CD4-positive, CD25-positive, alpha-beta regulatory T cell (primary cell): ENCODE data around the gene BRF1. TPM values are rescaled to one million over a fixed set of nuclear protein-coding genes. Genes with fewer than 3 reads are reported as not detected.

Source experiments
- ATAC-seq, 2 donors: fragments of 150-1000 bp; cut with Tn5 transposase; one replicate each; pipeline ENCODE4 v1.10.0; 2021; ENCODE audit warnings: low read depth in 2 of 2, moderate number of reproducible peaks in 2 of 2, moderate library complexity in 1 of 2
- DNase-seq, 3 donors: peaks; one replicate each; pipeline versions ENCODE4 v3.0.0 to v3.0.0-alpha.2; 2012 to 2022; ENCODE audit warnings: mixed read lengths in 1 of 3
- H3K27ac ChIP-seq: one replicate; pipeline ENCODE4 v1.7.0; 2013; ENCODE audit warnings: mild to moderate bottlenecking, low read length; ENCODE audit not compliant: insufficient read depth, poor library complexity, severe bottlenecking
- H3K27me3 ChIP-seq: one replicate; pipeline ENCODE4 v1.7.0; 2013; ENCODE audit warnings: low read length; ENCODE audit not compliant: control insufficient read depth, insufficient read depth
- H3K36me3 ChIP-seq: one replicate; pipeline ENCODE4 v1.7.0; 2013; ENCODE audit warnings: mild to moderate bottlenecking, low read length, moderate library complexity; ENCODE audit not compliant: control insufficient read depth, insufficient read depth
- H3K4me1 ChIP-seq: 2 replicates; pipeline ENCODE4 v1.7.0; 2013; ENCODE audit warnings: mild to moderate bottlenecking, low read length; ENCODE audit not compliant: insufficient read depth, control insufficient read depth, poor library complexity, severe bottlenecking
- H3K4me3 ChIP-seq: one replicate; pipeline ENCODE4 v1.7.0; 2013; ENCODE audit warnings: low read depth, mild to moderate bottlenecking, low read length, moderate library complexity
- H3K9me3 ChIP-seq, 2 experiments: 1 replicate in 1 of 2; 2 replicates in 1 of 2; pipeline ENCODE4 v1.7.0; 2013; ENCODE audit warnings: low read length in 2 of 2, mild to moderate bottlenecking in 1 of 2, moderate library complexity in 1 of 2; ENCODE audit not compliant: control insufficient read depth in 2 of 2
- H3K27ac Mint-ChIP-seq, 3 donors: one replicate each; pipeline ENCODE4 v1.8.0; 2020 to 2022; ENCODE audit warnings: mild to moderate bottlenecking in 3 of 3, mixed read lengths in 3 of 3, moderate library complexity in 2 of 3
- H3K27me3 Mint-ChIP-seq: one replicate; pipeline ENCODE4 v1.8.0; 2022; ENCODE audit warnings: mild to moderate bottlenecking, mixed read lengths
- H3K36me3 Mint-ChIP-seq: one replicate; pipeline ENCODE4 v1.8.0; 2020; ENCODE audit warnings: mixed read lengths
- H3K4me1 Mint-ChIP-seq, 4 donors: one replicate each; pipeline ENCODE4 v1.8.0; 2020 to 2022; ENCODE audit warnings: mixed read lengths in 4 of 4, mild to moderate bottlenecking in 1 of 4
- H3K4me3 Mint-ChIP-seq, 4 donors: one replicate each; pipeline ENCODE4 v1.8.0; 2020 to 2022; ENCODE audit warnings: mild to moderate bottlenecking in 4 of 4, mixed read lengths in 4 of 4, moderate library complexity in 3 of 4
- H3K9me3 Mint-ChIP-seq, 7 donors: one replicate each; pipeline ENCODE4 v1.8.0; 2020 to 2022; ENCODE audit warnings: mixed read lengths in 7 of 7, mild to moderate bottlenecking in 3 of 7, moderate library complexity in 2 of 7
- polyA plus RNA-seq, 4 donors: library from polyadenylated mRNA; unstranded; fragments of 300-500 nt; fragmentation: Illumina TruSeq; gene quantifications; one replicate each; pipeline ENCODE4 v1.2.3, GENCODE V29; 2021
- total RNA-seq: library from RNA; stranded (reverse); gene quantifications from one replicate; pipeline ENCODE4 v1.2.3, GENCODE V29; 2022

The BRF1 gene
- total and polyA plus RNA-seq, 5 donors from 2014 or later: 5.6 to 58.9 (median 7.6) TPM

- Mint-ChIP-seq H3K27me3 (no peaks in the 10 kb centered on the region), H3K36me3 (peaks cover 5% of the 10 kb centered on the region), H3K27ac (peak overlapping the region in 1 of 3 donors; percentile 23), H3K9me3 (no peaks in the 10 kb centered on the region), H3K4me1 (peaks cover 0 to 9% (median 4%) of the 10 kb centered on the region in 4 donors), H3K4me3 (peak overlapping the region in 1 of 4 donors; percentile 43)
- Histone ChIP-seq H3K9me3 (no peaks in the 10 kb centered on the region), H3K4me1 (no peaks in the 10 kb centered on the region), H3K4me3 (no peak overlapping the region), H3K36me3 (no peaks in the 10 kb centered on the region), H3K27ac (no peak overlapping the region), H3K27me3 (no peaks in the 10 kb centered on the region)
- DNase-seq (no peak), ATAC-seq (no peak)
These were observed 28.2 kb downstream of the BRF1 start for GRCh38 chr14:105272623-105273022.

GRCh38 chr14:105271224-105271890 lies 29.4 kb downstream of the BRF1 start:
- H3K9me3 Mint-ChIP-seq: peaks cover 0 to 2% (median 0%) of the 10 kb centered on the region in 7 donors
- H3K4me1 Mint-ChIP-seq: peaks cover 0 to 10% (median 6%) of the 10 kb centered on the region in 4 donors
- no peaks in the 10 kb centered on the region for H3K4me1 ChIP-seq
- H3K36me3 ChIP-seq: no peaks in the 10 kb centered on the region
- ATAC-seq (no peak), DNase-seq (no peak)
- no peak overlapping the region for H3K4me3 Mint-ChIP-seq
- H3K9me3 ChIP-seq: no peaks in the 10 kb centered on the region
- no peaks in the 10 kb centered on the region for H3K27me3 Mint-ChIP-seq
- peaks cover 7% of the 10 kb centered on the region for H3K36me3 Mint-ChIP-seq
- H3K27ac Mint-ChIP-seq: no peak overlapping the region
- no peaks in the 10 kb centered on the region for H3K27me3 ChIP-seq
- no peak overlapping the region for H3K27ac ChIP-seq
- no peak overlapping the region for H3K4me3 ChIP-seq

- H3K27ac Mint-ChIP-seq: no peak overlapping the region
- H3K4me1 Mint-ChIP-seq: peaks cover 0 to 11% (median 6%) of the 10 kb centered on the region in 4 donors
- no peaks in the 10 kb centered on the region for H3K27me3 ChIP-seq
- H3K4me3 ChIP-seq: no peak overlapping the region
- DNase-seq (no peak), ATAC-seq (no peak)
- no peaks in the 10 kb centered on the region for H3K27me3 Mint-ChIP-seq
- H3K36me3 ChIP-seq: no peaks in the 10 kb centered on the region
- H3K4me3 Mint-ChIP-seq: no peak overlapping the region
- H3K4me1 ChIP-seq: no peaks in the 10 kb centered on the region
- peaks cover 0 to 2% (median 0%) of the 10 kb centered on the region in 7 donors for H3K9me3 Mint-ChIP-seq
- H3K27ac ChIP-seq: no peak overlapping the region
- peaks cover 9% of the 10 kb centered on the region for H3K36me3 Mint-ChIP-seq
- H3K9me3 ChIP-seq: no peaks in the 10 kb centered on the region
These were observed 31.4 kb downstream of the BRF1 start for GRCh38 chr14:105269405-105269804.

GRCh38 chr14:105268736-105269354 lies 32.0 kb downstream of the BRF1 start:
- Histone ChIP-seq H3K9me3 (no peaks in the 10 kb centered on the region), H3K4me1 (no peaks in the 10 kb centered on the region), H3K36me3 (no peaks in the 10 kb centered on the region), H3K27ac (no peak overlapping the region), H3K27me3 (no peaks in the 10 kb centered on the region), H3K4me3 (no peak overlapping the region)
- no peak for ATAC-seq
- peaks cover 0 to 2% (median 0%) of the 10 kb centered on the region in 7 donors for H3K9me3 Mint-ChIP-seq
- H3K27ac Mint-ChIP-seq: peak overlapping the region in 1 of 3 donors; percentile 94
- no peak overlapping the region for H3K4me3 Mint-ChIP-seq
- H3K36me3 Mint-ChIP-seq: peaks cover 13% of the 10 kb centered on the region
- no peak for DNase-seq
- peaks cover 0 to 7% (median 4%) of the 10 kb centered on the region in 4 donors for H3K4me1 Mint-ChIP-seq
- H3K27me3 Mint-ChIP-seq: no peaks in the 10 kb centered on the region

- peaks cover 14% of the 10 kb centered on the region for H3K36me3 Mint-ChIP-seq
- no peaks in the 10 kb centered on the region for H3K27me3 Mint-ChIP-seq
- H3K27ac Mint-ChIP-seq: no peak overlapping the region
- DNase-seq (no peak), ATAC-seq (no peak)
- H3K9me3 ChIP-seq: no peaks in the 10 kb centered on the region
- no peaks in the 10 kb centered on the region for H3K27me3 ChIP-seq
- no peaks in the 10 kb centered on the region for H3K4me1 ChIP-seq
- no peak overlapping the region for H3K4me3 Mint-ChIP-seq
- H3K4me3 ChIP-seq: no peak overlapping the region
- H3K27ac ChIP-seq: no peak overlapping the region
- H3K4me1 Mint-ChIP-seq: peaks cover 0 to 5% (median 2%) of the 10 kb centered on the region in 4 donors
- no peaks in the 10 kb centered on the region for H3K36me3 ChIP-seq
- H3K9me3 Mint-ChIP-seq: peaks cover 0 to 2% (median 0%) of the 10 kb centered on the region in 7 donors
These were observed 32.8 kb downstream of the BRF1 start for GRCh38 chr14:105267820-105268548.

- Mint-ChIP-seq H3K9me3 (peaks cover 0 to under 1% (median 0%) of the 10 kb centered on the region in 7 donors), H3K4me1 (peaks cover 0 to 7% (median 3%) of the 10 kb centered on the region in 4 donors), H3K4me3 (no peak overlapping the region), H3K36me3 (peaks cover 15% of the 10 kb centered on the region), H3K27me3 (no peaks in the 10 kb centered on the region), H3K27ac (no peak overlapping the region)
- Histone ChIP-seq H3K9me3 (no peaks in the 10 kb centered on the region), H3K27ac (no peak overlapping the region), H3K4me3 (no peak overlapping the region), H3K36me3 (peaks cover 4% of the 10 kb centered on the region), H3K27me3 (no peaks in the 10 kb centered on the region), H3K4me1 (no peaks in the 10 kb centered on the region)
- DNase-seq: no peak
- ATAC-seq: no peak
These were observed 39.0 kb downstream of the BRF1 start for GRCh38 chr14:105261781-105262180.

- no peak overlapping the region for H3K27ac ChIP-seq
- no peak for ATAC-seq
- no peaks in the 10 kb centered on the region for H3K27me3 ChIP-seq
- H3K36me3 ChIP-seq: peaks cover 4% of the 10 kb centered on the region
- H3K9me3 Mint-ChIP-seq: no peaks in the 10 kb centered on the region
- H3K36me3 Mint-ChIP-seq: peaks cover 10% of the 10 kb centered on the region
- no peaks in the 10 kb centered on the region for H3K27me3 Mint-ChIP-seq
- H3K4me1 Mint-ChIP-seq: peaks cover 0 to 7% (median 0%) of the 10 kb centered on the region in 4 donors
- no peak for DNase-seq
- H3K4me1 ChIP-seq: no peaks in the 10 kb centered on the region
- no peak overlapping the region for H3K4me3 ChIP-seq
- H3K4me3 Mint-ChIP-seq: no peak overlapping the region
- H3K27ac Mint-ChIP-seq: no peak overlapping the region
- no peaks in the 10 kb centered on the region for H3K9me3 ChIP-seq
These were observed 39.8 kb downstream of the BRF1 start for GRCh38 chr14:105260959-105261358.
